Astrocyte (in vitro differentiated cells and primary cell): ENCODE data around the gene ANKRD39.

Experiments used
- EZH2 ChIP-seq: IDR thresholded peaks from 2 replicates; pipeline ENCODE4 v1.6.1; 2012; ENCODE audit warnings: mild to moderate bottlenecking, low read length, inconsistent platforms; ENCODE audit not compliant: insufficient read depth
- TF ChIP-seq, protein P1 (sequence below): IDR thresholded peaks from 2 replicates; pipeline ENCODE4 v1.5.1; 2011; ENCODE audit warnings: low read depth, mild to moderate bottlenecking, inconsistent platforms, low read length, moderate library complexity; ENCODE audit not compliant: insufficient read depth

DNA sequence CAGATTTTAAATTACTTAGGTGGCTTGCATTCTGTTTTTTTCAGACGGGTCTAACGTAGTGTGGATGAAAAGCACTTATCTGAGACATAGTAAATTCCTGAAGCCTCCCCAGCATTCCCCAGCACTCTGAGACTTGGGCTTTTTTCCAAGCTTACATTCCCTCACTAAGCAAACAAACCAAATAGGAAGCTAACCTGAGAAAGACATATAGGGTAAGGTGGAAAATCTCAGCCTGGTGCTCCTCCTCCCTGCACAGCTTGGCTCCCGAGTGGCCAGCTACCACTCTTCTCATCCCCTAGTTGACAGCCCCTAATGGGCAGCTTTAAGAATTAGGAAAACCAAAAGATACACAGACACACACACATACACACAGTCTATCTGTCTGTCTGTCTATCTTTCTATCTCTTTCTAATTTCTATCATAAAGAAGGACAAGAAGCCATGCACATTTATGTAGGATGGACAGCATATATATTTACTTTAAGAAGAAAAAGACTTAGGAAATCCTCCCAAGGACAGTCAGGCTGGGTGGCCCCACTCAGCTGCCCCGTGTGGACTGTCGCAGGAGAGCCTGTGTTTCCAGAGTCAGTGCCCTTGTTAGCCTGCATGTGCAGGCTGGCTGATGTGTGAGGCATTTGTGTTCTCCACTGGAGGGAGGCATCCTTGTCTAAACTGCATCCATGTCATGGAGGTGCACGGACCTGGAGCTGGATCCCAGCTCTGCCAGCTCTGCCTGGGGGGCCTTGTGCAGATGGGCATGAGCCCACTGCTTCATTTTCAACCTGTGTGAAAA, 33.5 kb downstream of the ANKRD39 start:
- TF ChIP-seq, protein P1, sequence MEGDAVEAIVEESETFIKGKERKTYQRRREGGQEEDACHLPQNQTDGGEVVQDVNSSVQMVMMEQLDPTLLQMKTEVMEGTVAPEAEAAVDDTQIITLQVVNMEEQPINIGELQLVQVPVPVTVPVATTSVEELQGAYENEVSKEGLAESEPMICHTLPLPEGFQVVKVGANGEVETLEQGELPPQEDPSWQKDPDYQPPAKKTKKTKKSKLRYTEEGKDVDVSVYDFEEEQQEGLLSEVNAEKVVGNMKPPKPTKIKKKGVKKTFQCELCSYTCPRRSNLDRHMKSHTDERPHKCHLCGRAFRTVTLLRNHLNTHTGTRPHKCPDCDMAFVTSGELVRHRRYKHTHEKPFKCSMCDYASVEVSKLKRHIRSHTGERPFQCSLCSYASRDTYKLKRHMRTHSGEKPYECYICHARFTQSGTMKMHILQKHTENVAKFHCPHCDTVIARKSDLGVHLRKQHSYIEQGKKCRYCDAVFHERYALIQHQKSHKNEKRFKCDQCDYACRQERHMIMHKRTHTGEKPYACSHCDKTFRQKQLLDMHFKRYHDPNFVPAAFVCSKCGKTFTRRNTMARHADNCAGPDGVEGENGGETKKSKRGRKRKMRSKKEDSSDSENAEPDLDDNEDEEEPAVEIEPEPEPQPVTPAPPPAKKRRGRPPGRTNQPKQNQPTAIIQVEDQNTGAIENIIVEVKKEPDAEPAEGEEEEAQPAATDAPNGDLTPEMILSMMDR, result no peak
- TF ChIP-seq EZH2, result no peak
